ENCODE results near the gene FGF9. TPM values are rescaled to one million over a fixed set of nuclear protein-coding genes. Genes with fewer than 3 reads are reported as not detected.

Gene FGF9
- total and polyA plus RNA-seq, 2 experiments from 2014 or later = 0.65 to 0.75 TPM

GRCh38 chr13:21739771-21740170 lies 68.9 kb downstream of the FGF9 start:
- Histone ChIP-seq H3K36me3 (ENCODE audit: low read depth) (no peaks in the 10 kb centered on the region), H3F3A (ENCODE audit: insufficient read depth) (no peaks in the 10 kb centered on the region), H3K4me3 (no peak overlapping the region), H3K9me2 (ENCODE audit: insufficient read depth) (no peaks in the 10 kb centered on the region), H3K9me3 (ENCODE audit: low read depth) (no peaks in the 10 kb centered on the region), H3K79me2 (ENCODE audit: insufficient read depth) (no peaks in the 10 kb centered on the region), H3K27me3 (replicated peaks; ENCODE audit: insufficient read depth) (0 out of 2 replicates have a peak, but pooled peaks cover 9% of the 10 kb centered on the region), H3K27ac (no peak overlapping the region), H4K20me1 (ENCODE audit: insufficient read depth) (no peaks in the 10 kb centered on the region), H3K4me1 (ENCODE audit: insufficient read depth) (no peaks in the 10 kb centered on the region), H2AFZ (no peak overlapping the region), H3K4me2 (ENCODE audit: unreplicated experiment) (no peak overlapping the region), H3K9ac (no peak overlapping the region)
- DNase-seq = no peak
- in situ Hi-C loops (cut with MboI) = no loop called here
- TF ChIP-seq EZH2 (IDR thresholded peaks at IDR 0.05; ENCODE audit: insufficient read depth, poor library complexity, severe bottlenecking) = no peak
- TF ChIP-seq EZH2phosphoT487 (IDR thresholded peaks at IDR 0.05; ENCODE audit: insufficient read depth, low read depth) = no peak
- 33 to 42% methylated on average over 8 of the region's 8 CpGs for WGBS, 2 experiments (ENCODE audit: low coverage in 1 of 2, low lambda C conversion rate in 2 of 2, missing lambda C conversion rate in 2 of 2)

DNA sequence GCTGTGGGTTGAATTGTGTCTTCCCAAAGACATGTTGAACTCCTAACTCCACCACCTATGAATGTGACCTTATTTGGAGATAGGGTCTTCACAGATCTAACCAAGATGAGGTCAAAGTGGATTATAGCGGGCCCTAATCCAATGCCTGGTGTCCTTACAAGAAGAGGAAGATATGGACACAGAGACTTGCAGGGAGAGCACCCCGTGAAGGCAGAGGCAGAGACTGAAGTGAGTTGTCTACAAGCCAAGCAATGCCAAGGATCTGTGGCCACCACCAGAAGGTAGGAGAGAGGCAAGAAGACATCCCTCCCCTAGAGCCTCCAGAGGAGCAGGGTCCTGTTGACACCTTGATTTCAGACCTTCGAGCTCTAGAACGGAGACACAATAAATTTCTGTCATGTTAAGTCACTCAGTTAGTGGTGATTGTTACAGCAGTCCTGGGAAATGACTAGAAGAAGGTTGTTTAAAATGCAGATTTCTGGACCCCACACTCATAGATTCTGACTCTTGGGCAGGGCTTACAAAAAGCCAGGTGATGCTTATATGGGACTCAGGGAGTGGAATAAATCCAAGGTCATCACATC lies 70.6 kb downstream of the FGF9 start:
- H3K79me2 ChIP-seq (ENCODE audit: insufficient read depth) = no peaks in the 10 kb centered on the region
- in situ Hi-C loops (cut with MboI) = no loop called here
- no peak overlapping the region for H3K4me3 ChIP-seq

GRCh38 chr13:21742096-21742495 lies 71.2 kb downstream of the FGF9 start:
- TF ChIP-seq EZH2 (IDR thresholded peaks at IDR 0.05; ENCODE audit: insufficient read depth, poor library complexity, severe bottlenecking) = no peak
- no peak for TF ChIP-seq EZH2phosphoT487 (IDR thresholded peaks at IDR 0.05; ENCODE audit: insufficient read depth, low read depth)
- H2AFZ ChIP-seq = no peak overlapping the region

More for the DNA sequence above, 70.6 kb downstream of the FGF9 start:
- Histone ChIP-seq H2AFZ (no peak overlapping the region), H3K4me1 (ENCODE audit: insufficient read depth) (no peaks in the 10 kb centered on the region), H3F3A (ENCODE audit: insufficient read depth) (no peaks in the 10 kb centered on the region), H3K9ac (no peak overlapping the region), H3K27me3 (replicated peaks; ENCODE audit: insufficient read depth) (0 out of 2 replicates have a peak, but pooled peaks cover 5% of the 10 kb centered on the region), H3K36me3 (ENCODE audit: low read depth) (no peaks in the 10 kb centered on the region), H3K9me2 (ENCODE audit: insufficient read depth) (no peaks in the 10 kb centered on the region), H3K4me2 (ENCODE audit: unreplicated experiment) (no peak overlapping the region), H3K9me3 (ENCODE audit: low read depth) (no peaks in the 10 kb centered on the region), H3K27ac (no peak overlapping the region), H4K20me1 (ENCODE audit: insufficient read depth) (no peaks in the 10 kb centered on the region)
- TF ChIP-seq EZH2 (IDR thresholded peaks at IDR 0.05; ENCODE audit: insufficient read depth, poor library complexity, severe bottlenecking) (no peak), EZH2phosphoT487 (IDR thresholded peaks at IDR 0.05; ENCODE audit: insufficient read depth, low read depth) (no peak)
- DNase-seq = no peak
- WGBS, 2 experiments (ENCODE audit: low coverage in 1 of 2, low lambda C conversion rate in 2 of 2, missing lambda C conversion rate in 2 of 2) = 54 to 66% methylated on average over 4 of the region's 4 CpGs

GRCh38 chr13:21744149-21744548 lies 73.3 kb downstream of the FGF9 start:
- Histone ChIP-seq H4K20me1 (ENCODE audit: insufficient read depth) (no peaks in the 10 kb centered on the region), H3K9ac (no peak overlapping the region), H3K27me3 (replicated peaks; ENCODE audit: insufficient read depth) (no peaks in the 10 kb centered on the region), H3K4me3 (no peak overlapping the region), H3K79me2 (ENCODE audit: insufficient read depth) (no peaks in the 10 kb centered on the region), H3K4me1 (ENCODE audit: insufficient read depth) (no peaks in the 10 kb centered on the region), H3K4me2 (ENCODE audit: unreplicated experiment) (no peak overlapping the region), H3K36me3 (ENCODE audit: low read depth) (no peaks in the 10 kb centered on the region), H3K9me3 (ENCODE audit: low read depth) (no peaks in the 10 kb centered on the region), H3K9me2 (ENCODE audit: insufficient read depth) (no peaks in the 10 kb centered on the region), H3K27ac (no peak overlapping the region), H3F3A (ENCODE audit: insufficient read depth) (no peaks in the 10 kb centered on the region), H2AFZ (no peak overlapping the region)
- 33 to 43% methylated on average over 3 of the region's 3 CpGs for whole genome bisulfite sequencing, 2 experiments (ENCODE audit: low coverage in 1 of 2, low lambda C conversion rate in 2 of 2, missing lambda C conversion rate in 2 of 2)
- in situ Hi-C loops (cut with MboI) = no loop called here
- TF ChIP-seq EZH2 (IDR thresholded peaks at IDR 0.05; ENCODE audit: insufficient read depth, poor library complexity, severe bottlenecking) (no peak), EZH2phosphoT487 (IDR thresholded peaks at IDR 0.05; ENCODE audit: insufficient read depth, low read depth) (no peak)
- no peak for DNase-seq

More at GRCh38 chr13:21742096-21742495, 71.2 kb downstream of the FGF9 start:
- in situ Hi-C loops (cut with MboI) = no loop called here
- Histone ChIP-seq H3F3A (ENCODE audit: insufficient read depth) (no peaks in the 10 kb centered on the region), H3K9ac (no peak overlapping the region), H3K9me2 (ENCODE audit: insufficient read depth) (no peaks in the 10 kb centered on the region), H3K36me3 (ENCODE audit: low read depth) (no peaks in the 10 kb centered on the region), H4K20me1 (ENCODE audit: insufficient read depth) (no peaks in the 10 kb centered on the region), H3K9me3 (ENCODE audit: low read depth) (no peaks in the 10 kb centered on the region), H3K4me3 (no peak overlapping the region), H3K27ac (no peak overlapping the region), H3K4me2 (ENCODE audit: unreplicated experiment) (no peak overlapping the region), H3K27me3 (replicated peaks; ENCODE audit: insufficient read depth) (no peaks in the 10 kb centered on the region), H3K4me1 (ENCODE audit: insufficient read depth) (no peaks in the 10 kb centered on the region), H3K79me2 (ENCODE audit: insufficient read depth) (no peaks in the 10 kb centered on the region)
- DNase-seq = no peak
- WGBS, 2 experiments (ENCODE audit: low coverage in 1 of 2, low lambda C conversion rate in 2 of 2, missing lambda C conversion rate in 2 of 2) = 52 to 56% methylated on average over 7 of the region's 7 CpGs

- Histone ChIP-seq H3K9ac (no peak overlapping the region), H3K9me2 (ENCODE audit: insufficient read depth) (no peaks in the 10 kb centered on the region), H3F3A (ENCODE audit: insufficient read depth) (no peaks in the 10 kb centered on the region), H3K27ac (no peak overlapping the region), H3K27me3 (replicated peaks; ENCODE audit: insufficient read depth) (no peaks in the 10 kb centered on the region), H3K4me2 (ENCODE audit: unreplicated experiment) (no peak overlapping the region), H3K4me1 (ENCODE audit: insufficient read depth) (no peaks in the 10 kb centered on the region), H3K36me3 (ENCODE audit: low read depth) (no peaks in the 10 kb centered on the region), H3K4me3 (no peak overlapping the region), H2AFZ (no peak overlapping the region), H3K9me3 (ENCODE audit: low read depth) (no peaks in the 10 kb centered on the region), H3K79me2 (ENCODE audit: insufficient read depth) (no peaks in the 10 kb centered on the region), H4K20me1 (ENCODE audit: insufficient read depth) (no peaks in the 10 kb centered on the region)
- in situ Hi-C loops (cut with MboI) = no loop called here
- no peak for DNase-seq
- TF ChIP-seq EZH2phosphoT487 (IDR thresholded peaks at IDR 0.05; ENCODE audit: insufficient read depth, low read depth) = no peak
- no peak for TF ChIP-seq EZH2 (IDR thresholded peaks at IDR 0.05; ENCODE audit: insufficient read depth, poor library complexity, severe bottlenecking)
Observed at GRCh38 chr13:21745307-21745706, 74.4 kb downstream of the FGF9 start.

Measured in GM23248 (cell line).